ENCODE measurements around the gene CHST10.

DNA sequence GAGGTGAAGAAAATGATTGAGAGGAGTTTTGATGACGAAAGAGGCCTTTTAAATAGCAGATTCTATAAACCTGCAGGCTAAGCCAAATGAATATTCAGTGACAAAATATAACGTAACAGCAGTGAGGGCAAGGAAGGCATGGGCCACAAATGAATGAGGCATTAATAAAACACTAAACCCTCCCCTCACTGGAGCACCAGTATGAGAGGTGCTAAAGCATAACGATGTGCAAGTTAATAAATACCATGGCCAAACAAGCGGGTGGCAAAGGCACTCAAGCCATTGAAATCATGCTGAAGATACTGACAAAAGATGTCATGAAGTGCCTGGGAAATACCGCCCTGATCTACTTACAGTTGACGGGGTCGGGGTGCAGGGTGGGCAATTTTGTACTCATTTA lies 64.9 kb downstream of the CHST10 start:
- TF ChIP-seq, protein P1, sequence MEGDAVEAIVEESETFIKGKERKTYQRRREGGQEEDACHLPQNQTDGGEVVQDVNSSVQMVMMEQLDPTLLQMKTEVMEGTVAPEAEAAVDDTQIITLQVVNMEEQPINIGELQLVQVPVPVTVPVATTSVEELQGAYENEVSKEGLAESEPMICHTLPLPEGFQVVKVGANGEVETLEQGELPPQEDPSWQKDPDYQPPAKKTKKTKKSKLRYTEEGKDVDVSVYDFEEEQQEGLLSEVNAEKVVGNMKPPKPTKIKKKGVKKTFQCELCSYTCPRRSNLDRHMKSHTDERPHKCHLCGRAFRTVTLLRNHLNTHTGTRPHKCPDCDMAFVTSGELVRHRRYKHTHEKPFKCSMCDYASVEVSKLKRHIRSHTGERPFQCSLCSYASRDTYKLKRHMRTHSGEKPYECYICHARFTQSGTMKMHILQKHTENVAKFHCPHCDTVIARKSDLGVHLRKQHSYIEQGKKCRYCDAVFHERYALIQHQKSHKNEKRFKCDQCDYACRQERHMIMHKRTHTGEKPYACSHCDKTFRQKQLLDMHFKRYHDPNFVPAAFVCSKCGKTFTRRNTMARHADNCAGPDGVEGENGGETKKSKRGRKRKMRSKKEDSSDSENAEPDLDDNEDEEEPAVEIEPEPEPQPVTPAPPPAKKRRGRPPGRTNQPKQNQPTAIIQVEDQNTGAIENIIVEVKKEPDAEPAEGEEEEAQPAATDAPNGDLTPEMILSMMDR (IDR thresholded peaks at IDR 0.05; ENCODE audit: low read depth, low read length): no peak
- TF ChIP-seq, protein P2, sequence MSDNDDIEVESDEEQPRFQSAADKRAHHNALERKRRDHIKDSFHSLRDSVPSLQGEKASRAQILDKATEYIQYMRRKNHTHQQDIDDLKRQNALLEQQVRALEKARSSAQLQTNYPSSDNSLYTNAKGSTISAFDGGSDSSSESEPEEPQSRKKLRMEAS (IDR thresholded peaks at IDR 0.05; ENCODE audit: low read depth, low read length): no peak
- no peak for TF ChIP-seq POLR2A (IDR thresholded peaks at IDR 0.05; ENCODE audit: extremely low read depth, insufficient read length)

Measured in NB4 (cell line).